A673 (cell line): ENCODE measurements around the gene BTF3L4. TPM values are rescaled to one million over a fixed set of nuclear protein-coding genes. Genes with fewer than 3 reads are reported as not detected.
"Not testable (repeated sequence)": the region's sequence is repeated elsewhere in the genome, so short reads cannot be mapped to it uniquely, and the experiment has no call there.

Experiments used
- BruUV-seq: library from RNA; stranded (reverse); fragments of 400-500 nt; replicated peaks from 2 replicates; lab custom pipeline; 2021; lab: Mats Ljungman, UMichigan
- CTCF ChIA-PET: fragments of 300-600 bp; sonication (Branson Sonifier 250); formaldehyde crosslinking; loops from one replicate; lab custom pipeline; 2022; ENCODE audit warnings: antibody characterized with exemption; lab: Charles Lee
- POLR2A ChIA-PET: fragments of 300-600 bp; sonication (Branson Sonifier 250); formaldehyde crosslinking; loops from one replicate; lab custom pipeline; 2022; ENCODE audit warnings: antibody characterized with exemption; ENCODE audit not compliant: low non-redundant PET; lab: Charles Lee
- DNase-seq: peaks from one replicate; pipeline ENCODE4 v3.0.0-alpha.2; 2015; ENCODE audit warnings: low spot score
- H3K27ac ChIP-seq: fragments of 200-600 bp; sonication (generic); 2 replicates; pipeline ENCODE4 v1.5.1; 2016; ENCODE audit warnings: mixed run types, low read depth, mild to moderate bottlenecking, mixed read lengths, antibody characterized with exemption, low read length; ENCODE audit not compliant: poor library complexity, severe bottlenecking
- H3K27me3 ChIP-seq: fragments of 200-600 bp; sonication (generic); replicated peaks from 2 replicates; pipeline ENCODE4 v1.6.1; 2017; ENCODE audit warnings: mixed run types, low read depth, mild to moderate bottlenecking, mixed read lengths, antibody characterized with exemption, low read length; ENCODE audit not compliant: insufficient read depth, poor library complexity
- H3K36me3 ChIP-seq: fragments of 200-600 bp; sonication (generic); 2 replicates; pipeline ENCODE4 v1.6.1; 2016; ENCODE audit warnings: mixed run types, mild to moderate bottlenecking, mixed read lengths, antibody characterized with exemption, low read length; ENCODE audit not compliant: insufficient read depth, poor library complexity, severe bottlenecking
- H3K4me1 ChIP-seq: fragments of 200-600 bp; sonication (generic); 2 replicates; pipeline ENCODE4 v1.6.1; 2017; ENCODE audit warnings: mixed run types, mild to moderate bottlenecking, mixed read lengths, antibody characterized with exemption, low read length; ENCODE audit not compliant: insufficient read depth, poor library complexity, severe bottlenecking
- H3K4me3 ChIP-seq: fragments of 200-600 bp; sonication (generic); 2 replicates; pipeline ENCODE4 v1.5.1; 2016; ENCODE audit warnings: low read depth, mixed run types, mild to moderate bottlenecking, mixed read lengths, low read length; ENCODE audit not compliant: poor library complexity, severe bottlenecking
- H3K9me3 ChIP-seq: fragments of 200-600 bp; sonication (generic); 2 replicates; pipeline ENCODE4 v1.6.1; 2016; ENCODE audit warnings: mixed run types, low read depth, mild to moderate bottlenecking, mixed read lengths, antibody characterized with exemption, low read length; ENCODE audit not compliant: poor library complexity, severe bottlenecking
- CTCF ChIP-seq: fragments of 300-800, 200-600 bp; sonication (generic); conservative IDR thresholded peaks from 2 replicates; pipeline ENCODE4 v1.5.1; 2017; ENCODE audit warnings: low read depth, mild to moderate bottlenecking, antibody characterized with exemption, low read length, moderate library complexity, mixed read lengths
- EZH2 ChIP-seq: fragments of 200-600 bp; sonication (generic); IDR thresholded peaks from 2 replicates; pipeline ENCODE4 v1.6.1; 2017; ENCODE audit warnings: borderline replicate concordance, low read depth, mild to moderate bottlenecking, mixed read lengths, antibody characterized with exemption, low read length; ENCODE audit not compliant: poor library complexity, severe bottlenecking
- intact Hi-C: fragments of 100-400 bp; cut with micrococcal nuclease; formaldehyde crosslinking; loops from one replicate; pipeline ENCODE4 v1.10.0; 2022; ENCODE audit not compliant: unreplicated experiment
- total RNA-seq: library from RNA; stranded (reverse); gene quantifications from 2 replicates; pipeline ENCODE4 v1.2.3, GENCODE V29; 2021

The BTF3L4 gene
- total RNA-seq, 1 experiment from 2014 or later = 87.0 TPM

GRCh38 chr1:52028328-52028727 is 27.8 kb upstream of the BTF3L4 start:
- TF ChIP-seq CTCF (no peak), EZH2 (no peak)
- H3K27ac ChIP-seq = no peak overlapping the region
- POLR2A ChIA-PET = no interaction called here
- intact Hi-C loops = no loop called here
- no peaks in the 10 kb centered on the region for H3K27me3 ChIP-seq
- peaks cover 11% of the 10 kb centered on the region for H3K4me1 ChIP-seq
- H3K4me3 ChIP-seq = no peak overlapping the region
- H3K36me3 ChIP-seq = peaks cover 19% of the 10 kb centered on the region
- no peaks in the 10 kb centered on the region for H3K9me3 ChIP-seq
- CTCF ChIA-PET = no interaction called here
- BruUV-seq = no TSS peak
- no peak for DNase-seq

GRCh38 chr1:52028839-52029238 is 27.3 kb upstream of the BTF3L4 start:
- DNase-seq, H3K4me3 ChIP-seq, H3K27me3 ChIP-seq, POLR2A ChIA-PET, H3K27ac ChIP-seq, CTCF ChIA-PET, H3K9me3 ChIP-seq, BruUV-seq, intact Hi-C loops: not testable (repeated sequence)
- Histone ChIP-seq H3K4me1 (peaks cover 13% of the 10 kb centered on the region), H3K36me3 (peaks cover 15% of the 10 kb centered on the region)

- TSS peak; percentile 55 for BruUV-seq
- DNase-seq = no peak
- Histone ChIP-seq H3K4me1 (peaks cover 17% of the 10 kb centered on the region), H3K27ac (peak overlapping the region; percentile 84), H3K27me3 (no peaks in the 10 kb centered on the region), H3K9me3 (no peaks in the 10 kb centered on the region), H3K4me3 (peak overlapping the region; percentile 81), H3K36me3 (no peaks in the 10 kb centered on the region)
- CTCF ChIA-PET = no interaction called here
- TF ChIP-seq CTCF (no peak), EZH2 (no peak)
- POLR2A ChIA-PET = no interaction called here
- intact Hi-C loops = no loop called here
Measured at GRCh38 chr1:52032124-52032784, 23.8 kb upstream of the BTF3L4 start.

- ChIA-PET POLR2A (no interaction called here), CTCF (no interaction called here)
- Histone ChIP-seq H3K4me1 (peaks cover 17% of the 10 kb centered on the region), H3K27ac (peak overlapping the region; percentile 84), H3K9me3 (no peaks in the 10 kb centered on the region), H3K4me3 (peak overlapping the region; percentile 81), H3K36me3 (no peaks in the 10 kb centered on the region), H3K27me3 (no peaks in the 10 kb centered on the region)
- intact Hi-C loops = no loop called here
- peak; percentile 20 for DNase-seq
- BruUV-seq = no TSS peak
- TF ChIP-seq EZH2 (no peak), CTCF (no peak)
Measured at GRCh38 chr1:52032785-52033131, 23.3 kb upstream of the BTF3L4 start.
